GM12878 (cell line): ENCODE data around the gene GORASP2. TPM values are rescaled to one million over a fixed set of nuclear protein-coding genes. Genes with fewer than 3 reads are reported as not detected.

Source experiments
- ASH2L ChIP-seq: fragments of 300-600, 200-600 bp; sonication (generic); IDR thresholded peaks from 2 replicates; pipeline ENCODE4 v1.6.1; 2017; ENCODE audit warnings: low read depth, mild to moderate bottlenecking, borderline replicate concordance
- BCL3 ChIP-seq: IDR thresholded peaks from 2 replicates; pipeline ENCODE4 v1.6.1; 2011; ENCODE audit warnings: borderline replicate concordance, low read depth, mild to moderate bottlenecking, moderate library complexity, low read length; ENCODE audit not compliant: insufficient read depth, poor library complexity, severe bottlenecking
- BMI1 ChIP-seq: fragments of 450-650 bp; IDR thresholded peaks from 2 replicates; pipeline ENCODE4 v1.6.1; 2016; ENCODE audit warnings: mild to moderate bottlenecking, moderate library complexity, borderline replicate concordance
- CBX5 ChIP-seq: sonication (generic); IDR thresholded peaks from 2 replicates; pipeline ENCODE4 v1.6.1; 2016; ENCODE audit warnings: low read depth, moderate library complexity, mild to moderate bottlenecking, inconsistent platforms
- ETV6 ChIP-seq, 2 experiments: fragments of 450-650 bp in 1 of 2; IDR thresholded peaks in 1 of 2; conservative IDR thresholded peaks in 1 of 2; 2 replicates each; pipeline ENCODE4 v1.6.1; 2014; ENCODE audit warnings: antibody characterized with exemption in 1 of 2, borderline replicate concordance in 1 of 2, low read depth in 1 of 2, mild to moderate bottlenecking in 1 of 2, moderate library complexity in 1 of 2
- GABPA ChIP-seq: IDR thresholded peaks from 2 replicates; pipeline ENCODE4 v1.6.1; 2014; ENCODE audit warnings: antibody characterized with exemption, low read depth, mild to moderate bottlenecking, inconsistent platforms
- JUND ChIP-seq: IDR thresholded peaks from 2 replicates; pipeline ENCODE4 v1.6.1; 2012; ENCODE audit warnings: low read depth, mild to moderate bottlenecking, low read length, improper control_type of control experiment, moderate library complexity
- MEF2A ChIP-seq: IDR thresholded peaks from 2 replicates; pipeline ENCODE4 v1.6.1; 2011; ENCODE audit warnings: low read depth, mild to moderate bottlenecking, low read length, moderate library complexity; ENCODE audit not compliant: insufficient read depth
- NBN ChIP-seq: fragments of 450-650 bp; IDR thresholded peaks from 2 replicates; pipeline ENCODE4 v1.6.1; 2016
- NKRF ChIP-seq: fragments of 450-650 bp; conservative IDR thresholded peaks from 2 replicates; pipeline ENCODE4 v1.6.1; 2017; ENCODE audit warnings: mild to moderate bottlenecking, moderate library complexity
- PML ChIP-seq: IDR thresholded peaks from 2 replicates; pipeline ENCODE4 v1.6.1; 2012; ENCODE audit warnings: low read length, inconsistent platforms
- RBBP5 ChIP-seq: fragments of 200-600 bp; sonication (generic); conservative IDR thresholded peaks from 2 replicates; pipeline ENCODE4 v1.6.1; 2016
- TCF7 ChIP-seq: IDR thresholded peaks from 2 replicates; pipeline ENCODE4 v1.6.1; 2014; ENCODE audit warnings: antibody characterized with exemption, borderline replicate concordance
- ZBTB40 ChIP-seq: fragments of 450-650 bp; IDR thresholded peaks from 2 replicates; pipeline ENCODE4 v1.6.1; 2016; ENCODE audit warnings: mild to moderate bottlenecking, moderate library complexity, borderline replicate concordance
- ZNF274 ChIP-seq: IDR thresholded peaks from one replicate; pipeline ENCODE4 v1.8.0; 2011; ENCODE audit not compliant: insufficient read length, insufficient read depth
- polyA plus RNA-seq, 11 experiments: library from polyadenylated mRNA; depleted of rRNA in 4 of 11; unstranded in 6 of 11; stranded (reverse) in 5 of 11; fragments of >200 nt; fragmentation: Nextera tagmentation in 4 of 11; fragmentation: Illumina TruSeq in 1 of 11; extraction: Ambion mirVana in 4 of 11; extraction: Trizol in 1 of 11; gene quantifications; 1 replicate in 1 of 11; 2 replicates in 10 of 11; pipeline versions ENCODE4 v1.2.1 to v1.2.3, GENCODE V29; 2011 to 2016; ENCODE audit warnings: inconsistent platforms in 2 of 11, missing spikeins in 2 of 11, low read depth in 1 of 11
- total RNA-seq, 4 experiments: library from RNA; depleted of rRNA in 3 of 4; stranded (reverse); fragments of >200 nt in 3 of 4; fragmentation: Illumina TruSeq in 1 of 4; extraction: Trizol in 1 of 4; gene quantifications; 2 replicates each; pipeline versions ENCODE4 v1.2.1 to v1.2.3, GENCODE V29; 2013 to 2021
- TF ChIP-seq, protein P1 (sequence below): fragments of 450-650 bp; formaldehyde crosslinking; IDR thresholded peaks from 2 replicates; pipeline ENCODE4 v1.4.0; 2022; ENCODE audit warnings: mild to moderate bottlenecking, moderate library complexity

GORASP2 gene
- total and polyA plus RNA-seq, 10 of the 15 experiments (the other 5 are each of a cell fraction or from before 2014, with no cell fraction given), result 26.3 to 169 (median 103) TPM

DNA sequence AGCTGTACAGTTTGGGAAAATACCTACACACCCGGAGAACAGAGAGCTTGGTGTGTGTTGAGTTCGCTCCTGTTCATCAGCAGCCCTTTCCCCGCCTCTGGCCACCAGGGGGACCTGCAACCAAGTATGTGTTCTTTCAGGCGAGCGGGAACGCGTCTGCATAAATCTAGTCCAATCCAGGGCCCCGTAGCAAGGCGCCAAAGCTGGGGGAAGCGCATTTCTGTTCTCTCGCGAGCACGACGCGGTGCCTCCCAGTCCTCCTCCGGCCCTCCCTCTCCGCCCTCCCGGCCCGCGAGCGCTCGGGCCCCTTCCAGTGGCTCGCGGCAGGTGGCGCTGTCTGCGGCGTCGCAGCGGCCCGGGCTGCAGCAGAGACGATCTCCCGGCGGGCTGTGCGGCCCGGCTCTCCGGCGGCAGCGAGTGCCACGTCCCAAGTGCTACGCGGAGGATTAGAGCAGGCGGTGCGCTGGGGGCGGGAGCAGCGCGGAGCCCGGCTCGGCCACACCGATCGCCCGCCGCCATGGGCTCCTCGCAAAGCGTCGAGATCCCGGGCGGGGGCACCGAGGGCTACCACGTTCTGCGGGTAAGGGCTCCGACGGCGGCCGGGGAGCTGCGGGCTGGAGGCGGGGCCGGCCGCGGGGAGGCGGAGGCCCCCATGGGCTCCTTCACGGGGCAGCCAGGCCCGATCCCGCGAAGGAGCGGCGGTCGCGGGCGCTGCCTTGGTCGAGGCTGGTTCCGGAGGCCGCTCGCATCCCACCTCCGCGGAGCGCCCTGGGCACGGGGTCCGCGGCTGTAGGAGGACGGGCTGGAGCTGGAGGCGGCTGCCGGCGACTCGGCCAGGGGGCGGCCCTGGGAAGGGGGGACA is at the start of gene GORASP2 (continued):
- TF ChIP-seq, protein P1, sequence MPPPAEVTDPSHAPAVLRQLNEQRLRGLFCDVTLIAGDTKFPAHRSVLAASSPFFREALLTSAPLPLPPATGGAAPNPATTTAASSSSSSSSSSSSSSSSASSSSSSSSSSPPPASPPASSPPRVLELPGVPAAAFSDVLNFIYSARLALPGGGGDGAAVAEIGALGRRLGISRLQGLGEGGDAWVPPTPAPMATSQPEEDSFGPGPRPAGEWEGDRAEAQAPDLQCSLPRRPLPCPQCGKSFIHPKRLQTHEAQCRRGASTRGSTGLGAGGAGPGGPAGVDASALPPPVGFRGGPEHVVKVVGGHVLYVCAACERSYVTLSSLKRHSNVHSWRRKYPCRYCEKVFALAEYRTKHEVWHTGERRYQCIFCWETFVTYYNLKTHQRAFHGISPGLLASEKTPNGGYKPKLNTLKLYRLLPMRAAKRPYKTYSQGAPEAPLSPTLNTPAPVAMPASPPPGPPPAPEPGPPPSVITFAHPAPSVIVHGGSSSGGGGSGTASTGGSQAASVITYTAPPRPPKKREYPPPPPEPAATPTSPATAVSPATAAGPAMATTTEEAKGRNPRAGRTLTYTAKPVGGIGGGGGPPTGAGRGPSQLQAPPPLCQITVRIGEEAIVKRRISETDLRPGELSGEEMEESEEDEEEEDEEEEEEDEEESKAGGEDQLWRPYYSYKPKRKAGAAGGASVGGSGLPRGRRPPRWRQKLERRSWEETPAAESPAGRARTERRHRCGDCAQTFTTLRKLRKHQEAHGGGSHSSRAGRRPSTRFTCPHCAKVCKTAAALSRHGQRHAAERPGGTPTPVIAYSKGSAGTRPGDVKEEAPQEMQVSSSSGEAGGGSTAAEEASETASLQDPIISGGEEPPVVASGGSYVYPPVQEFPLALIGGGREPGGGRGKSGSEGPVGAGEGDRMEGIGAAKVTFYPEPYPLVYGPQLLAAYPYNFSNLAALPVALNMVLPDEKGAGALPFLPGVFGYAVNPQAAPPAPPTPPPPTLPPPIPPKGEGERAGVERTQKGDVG (CRISPR knock-in tag), result no peak
- TF ChIP-seq CBX5 (peak; percentile 90; the same call in 1 of the 2 replicates), NBN (peak; percentile 91; the same call in 1 of the 2 replicates), BMI1 (no peak), TCF7 (no peak), ETV6 (conservative IDR thresholded peaks at IDR 0.05 in 1 of 2, IDR thresholded peaks at IDR 0.05 in 1 of 2; ENCODE audit: borderline replicate concordance in 1 of 2, low read depth in 1 of 2) (no peak), JUND (peak; percentile 14; the same call in 1 of the 2 replicates), GABPA (no peak), ZBTB40 (peak; percentile 6; the same call in 1 of the 2 replicates), PML (peak; percentile 85; the same call in 1 of the 2 replicates), BCL3 (peak; percentile 81), ZNF274 (no peak), RBBP5 (0 out of 2 replicates have a peak, but pooled peaks have one; percentile 58), MEF2A (peak; percentile 72), NKRF (peak; percentile 94), ASH2L (peak; percentile 87)
